BE2C (cell line): ENCODE results near the gene MDH2. TPM values are rescaled to one million over a fixed set of nuclear protein-coding genes. Genes with fewer than 3 reads are reported as not detected.
"Not testable (repeated sequence)": the region's sequence is repeated elsewhere in the genome, so short reads cannot be mapped to it uniquely, and the experiment has no call there.

ENCODE experiments used
- DNase-seq: peaks from one replicate; pipeline ENCODE4 v3.0.0-alpha.2; 2020
- H3K27me3 ChIP-seq: fragments of 250-450 bp; sonication (Bioruptor Pico); 2 replicates; pipeline ENCODE4 v1.5.1; 2020; ENCODE audit warnings: mild to moderate bottlenecking
- H3K36me3 ChIP-seq: fragments of 250-450 bp; sonication (Bioruptor Pico); 2 replicates; pipeline ENCODE4 v1.5.1; 2020; ENCODE audit warnings: mild to moderate bottlenecking
- H3K4me1 ChIP-seq: fragments of 250-450 bp; sonication (Bioruptor Pico); 2 replicates; pipeline ENCODE4 v1.5.1; 2020
- H3K4me3 ChIP-seq: 2 replicates; pipeline ENCODE4 v1.5.1; 2011; ENCODE audit warnings: low read depth, low read length
- H3K9me3 ChIP-seq: fragments of 250-450 bp; sonication (Bioruptor Pico); 2 replicates; pipeline ENCODE4 v1.5.1; 2020
- CTCF ChIP-seq: IDR thresholded peaks from 2 replicates; pipeline ENCODE4 v1.5.1; 2012; ENCODE audit warnings: mild to moderate bottlenecking, low read depth, low read length
- polyA plus RNA-seq: library from polyadenylated mRNA; unstranded; fragments of >200 nt; gene quantifications from one replicate; pipeline ENCODE4 v1.2.1, GENCODE V29; 2012; ENCODE audit warnings: low read depth, missing spikeins; ENCODE audit not compliant: insufficient read length, insufficient read depth

MDH2 gene
- 1,053 TPM for polyA plus RNA-seq

- peak within 1 kb of the TSS; percentile 100 for H3K4me3 ChIP-seq
- H3K4me1 ChIP-seq = no peaks in the 10 kb centered on the region
- no peaks in the 10 kb centered on the region for H3K27me3 ChIP-seq
- no peak for TF ChIP-seq CTCF
- peaks cover 14% of the 10 kb centered on the region for H3K36me3 ChIP-seq
- no peaks in the 10 kb centered on the region for H3K9me3 ChIP-seq
- peak; percentile 96 for DNase-seq
Measured at GRCh38 chr7:76047811-76048667, at the start of gene MDH2, which contains the start of gene STYXL1. TSS of gene MDH2 (plus strand) at chr7:76048106. CDS start at chr7:76048161, 55 bp downstream. TSS of gene STYXL1 (minus strand) at chr7:76048000. CDS start at chr7:76030523, 17,477 bp downstream.

GRCh38 chr7:76000566-76000965, 47.3 kb upstream of the MDH2 start:
- H3K36me3 ChIP-seq = peaks cover 4% of the 10 kb centered on the region
- no peaks in the 10 kb centered on the region for H3K9me3 ChIP-seq
- H3K27me3 ChIP-seq = no peaks in the 10 kb centered on the region
- TF ChIP-seq CTCF = no peak
- H3K4me1 ChIP-seq = no peaks in the 10 kb centered on the region
- H3K4me3 ChIP-seq = no peak overlapping the region
- DNase-seq = no peak

GRCh38 chr7:76002139-76002538, 45.8 kb upstream of the MDH2 start:
- Histone ChIP-seq H3K36me3 (peaks cover 4% of the 10 kb centered on the region), H3K27me3 (no peaks in the 10 kb centered on the region), H3K4me3 (no peak overlapping the region), H3K9me3 (no peaks in the 10 kb centered on the region), H3K4me1 (no peaks in the 10 kb centered on the region)
- no peak for DNase-seq
- TF ChIP-seq CTCF = no peak

GRCh38 chr7:76002822-76003221, 45.1 kb upstream of the MDH2 start:
- Histone ChIP-seq H3K9me3 (no peaks in the 10 kb centered on the region), H3K4me1 (no peaks in the 10 kb centered on the region), H3K4me3 (no peak overlapping the region), H3K27me3 (no peaks in the 10 kb centered on the region), H3K36me3 (peaks cover 4% of the 10 kb centered on the region)
- TF ChIP-seq CTCF = no peak
- DNase-seq = no peak

- no peaks in the 10 kb centered on the region for H3K9me3 ChIP-seq
- H3K4me3 ChIP-seq = no peak overlapping the region
- no peaks in the 10 kb centered on the region for H3K4me1 ChIP-seq
- peaks cover 4% of the 10 kb centered on the region for H3K36me3 ChIP-seq
- TF ChIP-seq CTCF = no peak
- H3K27me3 ChIP-seq = no peaks in the 10 kb centered on the region
- DNase-seq = no peak
Measured at GRCh38 chr7:76003351-76003750, 44.6 kb upstream of the MDH2 start.

GRCh38 chr7:76005004-76005403, 42.9 kb upstream of the MDH2 start:
- DNase-seq = not testable (repeated sequence)

More at GRCh38 chr7:76005004-76005403, 42.9 kb upstream of the MDH2 start:
- not testable (repeated sequence) for H3K36me3 ChIP-seq, H3K27me3 ChIP-seq, H3K4me3 ChIP-seq, H3K4me1 ChIP-seq, H3K9me3 ChIP-seq
